ENCODE data around the gene NTM. TPM values are rescaled to one million over a fixed set of nuclear protein-coding genes. Genes with fewer than 3 reads are reported as not detected.

The NTM gene
- total RNA-seq, 1 experiment from 2014 or later: 0.73 TPM

DNA sequence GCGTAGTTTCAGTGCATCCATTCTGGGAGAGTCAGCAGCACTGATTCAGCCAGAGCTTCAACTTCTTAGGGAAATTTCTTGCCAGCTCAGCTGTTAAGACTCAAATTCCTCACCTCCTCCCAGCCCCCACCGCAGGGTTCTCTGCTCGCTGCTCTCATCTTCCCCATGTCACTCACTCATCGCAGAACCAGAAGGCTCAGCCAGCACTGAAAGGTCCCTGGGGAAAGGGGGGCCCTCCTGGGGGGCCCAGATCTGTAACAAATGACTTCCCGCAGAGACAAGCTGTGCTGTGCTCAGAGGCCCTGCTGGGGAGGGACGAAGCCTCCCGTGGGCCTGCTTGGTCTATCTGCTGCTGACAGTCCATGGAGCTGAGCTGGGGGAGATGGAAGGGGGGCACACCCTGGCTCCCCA lies 220.6 kb downstream of the NTM start:
- no peaks in the 10 kb centered on the region for H3K36me3 Mint-ChIP-seq (ENCODE audit: insufficient read depth, unreplicated experiment)
- H3K4me1 Mint-ChIP-seq (ENCODE audit: low read depth, unreplicated experiment): no peaks in the 10 kb centered on the region
- H3K27ac Mint-ChIP-seq (ENCODE audit: unreplicated experiment): no peak overlapping the region
- BruUV-seq (replicated peaks): no TSS peak
- no peak for DNase-seq
- no peak overlapping the region for H3K4me3 ChIP-seq (ENCODE audit: low read depth, low read length)
- POLR2A ChIA-PET: no interaction called here
- no peaks in the 10 kb centered on the region for H3K4me1 ChIP-seq
- no peaks in the 10 kb centered on the region for H3K9me3 Mint-ChIP-seq (ENCODE audit: unreplicated experiment)
- no peak overlapping the region for H3K4me3 Mint-ChIP-seq (ENCODE audit: unreplicated experiment)
- H3K27me3 Mint-ChIP-seq (ENCODE audit: insufficient read depth, unreplicated experiment): peaks cover 17% of the 10 kb centered on the region
- TF ChIP-seq, protein P1, sequence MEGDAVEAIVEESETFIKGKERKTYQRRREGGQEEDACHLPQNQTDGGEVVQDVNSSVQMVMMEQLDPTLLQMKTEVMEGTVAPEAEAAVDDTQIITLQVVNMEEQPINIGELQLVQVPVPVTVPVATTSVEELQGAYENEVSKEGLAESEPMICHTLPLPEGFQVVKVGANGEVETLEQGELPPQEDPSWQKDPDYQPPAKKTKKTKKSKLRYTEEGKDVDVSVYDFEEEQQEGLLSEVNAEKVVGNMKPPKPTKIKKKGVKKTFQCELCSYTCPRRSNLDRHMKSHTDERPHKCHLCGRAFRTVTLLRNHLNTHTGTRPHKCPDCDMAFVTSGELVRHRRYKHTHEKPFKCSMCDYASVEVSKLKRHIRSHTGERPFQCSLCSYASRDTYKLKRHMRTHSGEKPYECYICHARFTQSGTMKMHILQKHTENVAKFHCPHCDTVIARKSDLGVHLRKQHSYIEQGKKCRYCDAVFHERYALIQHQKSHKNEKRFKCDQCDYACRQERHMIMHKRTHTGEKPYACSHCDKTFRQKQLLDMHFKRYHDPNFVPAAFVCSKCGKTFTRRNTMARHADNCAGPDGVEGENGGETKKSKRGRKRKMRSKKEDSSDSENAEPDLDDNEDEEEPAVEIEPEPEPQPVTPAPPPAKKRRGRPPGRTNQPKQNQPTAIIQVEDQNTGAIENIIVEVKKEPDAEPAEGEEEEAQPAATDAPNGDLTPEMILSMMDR (IDR thresholded peaks at IDR 0.05; ENCODE audit: insufficient read depth in 1 of 2, low read depth in 1 of 2, low read length in 1 of 2, severe bottlenecking in 1 of 2, unreplicated experiment in 1 of 2): no peak
- no peaks in the 10 kb centered on the region for H3K9me3 ChIP-seq
- no peaks in the 10 kb centered on the region; the same call in 1 of the 2 replicates for H3K27me3 ChIP-seq (replicated peaks; ENCODE audit: control insufficient read depth, insufficient read depth, low read length)
- CTCF ChIA-PET: interaction anchor here (1.4 kb wide), 1 partner anchor 11 kb away, joined by 3 read pairs; no protein-coding TSS in a partner anchor
- H3K36me3 ChIP-seq (ENCODE audit: control insufficient read depth, insufficient read depth, low read length): no peaks in the 10 kb centered on the region
- intact Hi-C loops (cut with micrococcal nuclease; ENCODE audit: unreplicated experiment): no loop called here

DNA sequence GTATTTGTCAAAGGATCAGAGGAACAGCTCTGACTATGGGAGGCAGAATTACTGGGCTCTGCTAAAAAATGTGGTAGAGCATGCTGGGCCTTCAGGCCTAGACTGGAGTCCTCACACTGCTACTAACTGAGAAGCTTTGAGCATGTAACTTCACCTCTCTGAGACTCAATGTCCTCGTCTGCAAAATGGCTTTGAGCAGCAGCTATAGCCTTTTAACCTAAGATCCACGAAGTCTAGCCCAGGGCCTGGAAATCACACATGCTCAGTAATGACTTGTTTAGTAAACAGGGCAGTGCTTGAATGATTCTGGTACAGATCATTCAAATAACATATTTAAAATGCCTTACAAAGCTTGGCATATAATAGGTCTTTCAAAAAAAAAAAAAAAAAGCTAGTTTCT lies 221.7 kb downstream of the NTM start:
- Mint-ChIP-seq H3K4me3 (ENCODE audit: unreplicated experiment) (no peak overlapping the region), H3K9me3 (ENCODE audit: unreplicated experiment) (no peaks in the 10 kb centered on the region), H3K4me1 (ENCODE audit: low read depth, unreplicated experiment) (peaks cover 3% of the 10 kb centered on the region), H3K27me3 (ENCODE audit: insufficient read depth, unreplicated experiment) (peaks cover 21% of the 10 kb centered on the region), H3K36me3 (ENCODE audit: insufficient read depth, unreplicated experiment) (no peaks in the 10 kb centered on the region), H3K27ac (ENCODE audit: unreplicated experiment) (no peak overlapping the region)
- intact Hi-C loops (cut with micrococcal nuclease; ENCODE audit: unreplicated experiment): no loop called here
- ChIA-PET CTCF (interaction anchor here (0.6 to 1.4 kb wide), 2 partner anchors 12 to 13 kb away, joined by 3 to 4 read pairs; no protein-coding TSS in a partner anchor), POLR2A (no interaction called here)
- H3K4me1 ChIP-seq: no peaks in the 10 kb centered on the region
- BruUV-seq (replicated peaks): no TSS peak
- no peaks in the 10 kb centered on the region for H3K36me3 ChIP-seq (ENCODE audit: control insufficient read depth, insufficient read depth, low read length)
- H3K4me3 ChIP-seq (ENCODE audit: low read depth, low read length): no peak overlapping the region
- TF ChIP-seq, protein P1 (IDR thresholded peaks at IDR 0.05; ENCODE audit: insufficient read depth in 1 of 2, low read depth in 1 of 2, low read length in 1 of 2, severe bottlenecking in 1 of 2, unreplicated experiment in 1 of 2): no peak
- H3K9me3 ChIP-seq: no peaks in the 10 kb centered on the region
- DNase-seq: no peak
- H3K27me3 ChIP-seq (replicated peaks; ENCODE audit: control insufficient read depth, insufficient read depth, low read length): no peaks in the 10 kb centered on the region; the same call in 1 of the 2 replicates

DNA sequence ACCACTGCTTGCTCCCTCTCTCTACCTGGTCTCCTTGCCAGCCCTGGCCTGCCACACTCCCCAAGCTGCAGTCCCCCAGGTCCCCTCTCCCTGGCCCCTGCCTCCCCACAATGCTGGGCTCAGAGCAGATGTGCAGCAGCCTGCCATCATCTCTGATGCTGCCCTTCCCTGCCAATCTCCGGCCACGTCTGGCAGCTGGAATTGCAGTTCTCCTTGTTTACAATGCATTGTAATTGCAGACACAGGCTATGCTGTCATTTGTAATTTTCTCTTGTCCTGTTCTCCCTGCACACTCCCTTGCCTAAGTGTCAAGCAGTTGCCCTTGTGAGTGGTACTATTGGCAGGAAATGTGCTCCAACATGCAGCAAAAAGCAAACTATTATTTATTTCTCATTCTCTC lies 222.3 kb downstream of the NTM start:
- no TSS peak for BruUV-seq (replicated peaks)
- Mint-ChIP-seq H3K4me3 (ENCODE audit: unreplicated experiment) (no peak overlapping the region), H3K9me3 (ENCODE audit: unreplicated experiment) (no peaks in the 10 kb centered on the region), H3K27me3 (ENCODE audit: insufficient read depth, unreplicated experiment) (peaks cover 27% of the 10 kb centered on the region), H3K36me3 (ENCODE audit: insufficient read depth, unreplicated experiment) (no peaks in the 10 kb centered on the region), H3K27ac (ENCODE audit: unreplicated experiment) (no peak overlapping the region), H3K4me1 (ENCODE audit: low read depth, unreplicated experiment) (peaks cover 6% of the 10 kb centered on the region)
- H3K36me3 ChIP-seq (ENCODE audit: control insufficient read depth, insufficient read depth, low read length): no peaks in the 10 kb centered on the region
- DNase-seq: no peak
- CTCF ChIA-PET: no interaction called here
- POLR2A ChIA-PET: no interaction called here
- intact Hi-C loops (cut with micrococcal nuclease; ENCODE audit: unreplicated experiment): no loop called here
- no peaks in the 10 kb centered on the region; the same call in 1 of the 2 replicates for H3K4me1 ChIP-seq
- H3K27me3 ChIP-seq (replicated peaks; ENCODE audit: control insufficient read depth, insufficient read depth, low read length): no peaks in the 10 kb centered on the region; the same call in 1 of the 2 replicates
- no peaks in the 10 kb centered on the region for H3K9me3 ChIP-seq
- H3K4me3 ChIP-seq (ENCODE audit: low read depth, low read length): no peak overlapping the region
- TF ChIP-seq, protein P1 (IDR thresholded peaks at IDR 0.05; ENCODE audit: insufficient read depth in 1 of 2, low read depth in 1 of 2, low read length in 1 of 2, severe bottlenecking in 1 of 2, unreplicated experiment in 1 of 2): no peak

All from Caco-2 (cell line).